Caco-2 (cell line): ENCODE measurements around the gene SNCA. TPM values are rescaled to one million over a fixed set of nuclear protein-coding genes. Genes with fewer than 3 reads are reported as not detected.

ENCODE experiments used
- BruUV-seq: library from RNA; stranded (reverse); fragments of 400-500 nt; replicated peaks from 2 replicates; lab custom pipeline; 2021; lab: Mats Ljungman, UMichigan
- CTCF ChIA-PET: fragments of 300-600 bp; sonication (Branson Sonifier 250); formaldehyde crosslinking; loops from one replicate; lab custom pipeline; 2022; ENCODE audit warnings: antibody characterized with exemption; lab: Charles Lee
- POLR2A ChIA-PET: fragments of 300-600 bp; sonication (Branson Sonifier 250); formaldehyde crosslinking; loops from one replicate; lab custom pipeline; 2022; ENCODE audit warnings: antibody characterized with exemption; lab: Charles Lee
- DNase-seq, 2 experiments: peaks; one replicate each; pipeline versions ENCODE4 v3.0.0 to v3.0.0-alpha.2; 2020 to 2022
- H3K27me3 ChIP-seq: replicated peaks from 2 replicates; pipeline ENCODE4 v1.6.0; 2011; ENCODE audit warnings: low read length; ENCODE audit not compliant: control insufficient read depth, insufficient read depth
- H3K36me3 ChIP-seq: 2 replicates; pipeline ENCODE4 v1.5.1; 2011; ENCODE audit warnings: low read length; ENCODE audit not compliant: control insufficient read depth, insufficient read depth
- H3K4me1 ChIP-seq: fragments of 250-450 bp; sonication (Bioruptor Pico); 2 replicates; pipeline ENCODE4 v1.5.1; 2020; ENCODE audit warnings: mild to moderate bottlenecking
- H3K4me3 ChIP-seq: 2 replicates; pipeline ENCODE4 v1.5.1; 2011; ENCODE audit warnings: low read depth, mild to moderate bottlenecking, control low read depth, low read length
- H3K9me3 ChIP-seq: fragments of 250-450 bp; sonication (Bioruptor Pico); 2 replicates; pipeline ENCODE4 v1.5.1; 2020; ENCODE audit warnings: mild to moderate bottlenecking, moderate library complexity
- H3K27ac Mint-ChIP-seq: one replicate; pipeline ENCODE4 v1.8.0; 2022; ENCODE audit warnings: mixed read lengths; ENCODE audit not compliant: unreplicated experiment
- H3K27me3 Mint-ChIP-seq: one replicate; pipeline ENCODE4 v1.8.0; 2022; ENCODE audit warnings: mixed read lengths; ENCODE audit not compliant: insufficient read depth, unreplicated experiment
- H3K36me3 Mint-ChIP-seq: one replicate; pipeline ENCODE4 v1.8.0; 2022; ENCODE audit warnings: mild to moderate bottlenecking, mixed read lengths; ENCODE audit not compliant: insufficient read depth, unreplicated experiment
- H3K4me1 Mint-ChIP-seq: one replicate; pipeline ENCODE4 v1.8.0; 2022; ENCODE audit warnings: low read depth, mixed read lengths; ENCODE audit not compliant: unreplicated experiment
- H3K4me3 Mint-ChIP-seq: one replicate; pipeline ENCODE4 v1.8.0; 2022; ENCODE audit warnings: mild to moderate bottlenecking, moderate library complexity, mixed read lengths; ENCODE audit not compliant: unreplicated experiment
- H3K9me3 Mint-ChIP-seq: one replicate; pipeline ENCODE4 v1.8.0; 2022; ENCODE audit warnings: mixed read lengths; ENCODE audit not compliant: unreplicated experiment
- CTCF ChIP-seq, 2 experiments: fragments of 200-600 bp in 1 of 2; IDR thresholded peaks; 1 replicate in 1 of 2; 2 replicates in 1 of 2; pipeline versions ENCODE4 v1.5.1 to v1.8.0; 2011 to 2022; ENCODE audit warnings: antibody characterized with exemption in 1 of 2, control low read depth in 1 of 2, inconsistent platforms in 1 of 2, low read depth in 1 of 2, low read length in 1 of 2, mild to moderate bottlenecking in 1 of 2, moderate library complexity in 1 of 2; ENCODE audit not compliant: insufficient read depth in 1 of 2, severe bottlenecking in 1 of 2, unreplicated experiment in 1 of 2
- intact Hi-C: fragments of 100-400 bp; cut with micrococcal nuclease; formaldehyde crosslinking; loops from one replicate; pipeline ENCODE4 v1.10.0; 2022; ENCODE audit not compliant: unreplicated experiment
- total RNA-seq: library from RNA; stranded (reverse); gene quantifications from 2 replicates; pipeline ENCODE4 v1.2.3, GENCODE V29; 2022

The SNCA gene
- total RNA-seq, 1 experiment from 2014 or later, result 8.4 TPM

- H3K27ac Mint-ChIP-seq, result no peak overlapping the region
- no peaks in the 10 kb centered on the region for H3K9me3 ChIP-seq
- no peaks in the 10 kb centered on the region for H3K4me1 Mint-ChIP-seq
- H3K27me3 ChIP-seq, result no peaks in the 10 kb centered on the region
- H3K27me3 Mint-ChIP-seq, result no peaks in the 10 kb centered on the region
- CTCF ChIA-PET, result interaction anchor here (0.6 to 1.2 kb wide), 2 partner anchors 26 to 60 kb away, joined by 5 to 12 read pairs; no protein-coding TSS in a partner anchor
- no peaks in the 10 kb centered on the region for H3K9me3 Mint-ChIP-seq
- no peak for TF ChIP-seq CTCF (IDR thresholded peaks at IDR 0.05; ENCODE audit: insufficient read depth in 1 of 2, low read depth in 1 of 2, low read length in 1 of 2, severe bottlenecking in 1 of 2, unreplicated experiment in 1 of 2)
- DNase-seq, result no peak
- intact Hi-C loops, result no loop called here
- no TSS peak for BruUV-seq
- POLR2A ChIA-PET, result no interaction called here
- no peaks in the 10 kb centered on the region for H3K4me1 ChIP-seq
- H3K36me3 ChIP-seq, result no peaks in the 10 kb centered on the region
- no peak overlapping the region for H3K4me3 ChIP-seq
- no peaks in the 10 kb centered on the region for H3K36me3 Mint-ChIP-seq
- no peak overlapping the region for H3K4me3 Mint-ChIP-seq
Observed at GRCh38 chr4:89700766-89701423, 136.1 kb downstream of the SNCA start.

GRCh38 chr4:89685690-89686089 is 151.3 kb downstream of the SNCA start:
- no peaks in the 10 kb centered on the region for H3K27me3 ChIP-seq
- CTCF ChIA-PET, result no interaction called here
- no peak for DNase-seq
- H3K36me3 Mint-ChIP-seq, result no peaks in the 10 kb centered on the region
- BruUV-seq, result no TSS peak
- TF ChIP-seq CTCF (IDR thresholded peaks at IDR 0.05; ENCODE audit: insufficient read depth in 1 of 2, low read depth in 1 of 2, low read length in 1 of 2, severe bottlenecking in 1 of 2, unreplicated experiment in 1 of 2), result no peak
- no peaks in the 10 kb centered on the region for H3K36me3 ChIP-seq
- H3K4me3 ChIP-seq, result no peak overlapping the region
- peaks cover 5% of the 10 kb centered on the region; the same call in 1 of the 2 replicates for H3K4me1 ChIP-seq
- intact Hi-C loops, result no loop called here
- no peak overlapping the region for H3K27ac Mint-ChIP-seq
- no peak overlapping the region for H3K4me3 Mint-ChIP-seq
- POLR2A ChIA-PET, result no interaction called here
- peaks cover 12% of the 10 kb centered on the region for H3K4me1 Mint-ChIP-seq
- H3K9me3 Mint-ChIP-seq, result peaks cover 6% of the 10 kb centered on the region
- H3K9me3 ChIP-seq, result no peaks in the 10 kb centered on the region
- peaks cover 4% of the 10 kb centered on the region for H3K27me3 Mint-ChIP-seq

GRCh38 chr4:89685277-89685676 is 151.7 kb downstream of the SNCA start:
- Histone ChIP-seq H3K9me3 (no peaks in the 10 kb centered on the region), H3K27me3 (no peaks in the 10 kb centered on the region), H3K4me1 (peaks cover 5% of the 10 kb centered on the region; the same call in 1 of the 2 replicates), H3K36me3 (no peaks in the 10 kb centered on the region), H3K4me3 (no peak overlapping the region)
- Mint-ChIP-seq H3K9me3 (peaks cover 6% of the 10 kb centered on the region), H3K4me3 (no peak overlapping the region), H3K36me3 (no peaks in the 10 kb centered on the region), H3K27ac (no peak overlapping the region), H3K4me1 (peaks cover 12% of the 10 kb centered on the region), H3K27me3 (peaks cover 4% of the 10 kb centered on the region)
- POLR2A ChIA-PET, result no interaction called here
- intact Hi-C loops, result no loop called here
- no peak for DNase-seq
- CTCF ChIA-PET, result no interaction called here
- no peak for TF ChIP-seq CTCF (IDR thresholded peaks at IDR 0.05; ENCODE audit: insufficient read depth in 1 of 2, low read depth in 1 of 2, low read length in 1 of 2, severe bottlenecking in 1 of 2, unreplicated experiment in 1 of 2)
- no TSS peak for BruUV-seq
